ENCODE data around the gene ZFR2. TPM values are rescaled to one million over a fixed set of nuclear protein-coding genes. Genes with fewer than 3 reads are reported as not detected.

The ZFR2 gene
- polyA plus RNA-seq, 3 donors: not detected

DNA sequence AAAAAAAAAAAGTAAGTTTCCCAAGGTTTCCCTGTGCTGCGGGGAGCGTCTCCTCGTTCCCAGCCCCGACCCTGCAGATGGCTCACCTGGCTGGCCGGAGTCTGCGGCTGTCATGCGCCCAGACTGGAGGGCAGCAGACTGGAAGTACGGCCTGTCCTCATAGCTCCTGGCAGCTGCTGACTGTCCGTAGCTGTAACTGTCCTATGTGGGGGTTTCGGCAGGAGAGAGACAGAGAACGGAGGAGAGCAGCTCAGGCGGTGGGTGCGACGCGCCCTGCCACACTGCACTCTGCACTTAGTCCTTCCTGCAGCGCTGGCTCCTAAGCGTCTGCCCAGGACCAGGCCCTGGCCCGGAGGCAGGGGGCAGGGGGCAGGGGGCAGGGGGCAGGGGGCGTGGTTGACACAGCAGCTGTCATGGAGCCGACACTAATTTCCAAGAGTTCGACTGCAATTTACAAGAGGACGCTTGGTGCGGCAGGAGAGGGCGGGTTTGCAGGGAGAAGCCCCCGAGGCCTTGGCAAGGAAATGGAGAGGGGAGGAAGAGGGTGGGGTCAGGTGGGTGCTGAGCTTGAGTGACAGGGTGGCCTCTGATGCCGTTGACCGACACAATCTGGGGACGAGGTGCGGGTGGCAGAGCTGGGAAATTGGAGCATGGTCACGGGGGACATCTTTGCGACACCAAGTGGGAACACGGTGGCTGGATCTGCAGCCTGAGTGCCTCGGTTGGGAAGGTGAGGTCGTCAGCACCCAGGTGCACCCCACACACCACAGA, 35.1 kb downstream of the ZFR2 start:
- Mint-ChIP-seq H3K4me1 (no peaks in the 10 kb centered on the region), H3K36me3 (no peaks in the 10 kb centered on the region), H3K27ac (no peak overlapping the region), H3K4me3 (no peak overlapping the region), H3K27me3 (ENCODE audit: low read depth in 3 of 3) (peaks cover 2 to 10% (median 9%) of the 10 kb centered on the region in 3 donors), H3K9me3 (peaks cover 3 to 22% (median 15%) of the 10 kb centered on the region in 7 donors)
- TF ChIP-seq, protein P1, sequence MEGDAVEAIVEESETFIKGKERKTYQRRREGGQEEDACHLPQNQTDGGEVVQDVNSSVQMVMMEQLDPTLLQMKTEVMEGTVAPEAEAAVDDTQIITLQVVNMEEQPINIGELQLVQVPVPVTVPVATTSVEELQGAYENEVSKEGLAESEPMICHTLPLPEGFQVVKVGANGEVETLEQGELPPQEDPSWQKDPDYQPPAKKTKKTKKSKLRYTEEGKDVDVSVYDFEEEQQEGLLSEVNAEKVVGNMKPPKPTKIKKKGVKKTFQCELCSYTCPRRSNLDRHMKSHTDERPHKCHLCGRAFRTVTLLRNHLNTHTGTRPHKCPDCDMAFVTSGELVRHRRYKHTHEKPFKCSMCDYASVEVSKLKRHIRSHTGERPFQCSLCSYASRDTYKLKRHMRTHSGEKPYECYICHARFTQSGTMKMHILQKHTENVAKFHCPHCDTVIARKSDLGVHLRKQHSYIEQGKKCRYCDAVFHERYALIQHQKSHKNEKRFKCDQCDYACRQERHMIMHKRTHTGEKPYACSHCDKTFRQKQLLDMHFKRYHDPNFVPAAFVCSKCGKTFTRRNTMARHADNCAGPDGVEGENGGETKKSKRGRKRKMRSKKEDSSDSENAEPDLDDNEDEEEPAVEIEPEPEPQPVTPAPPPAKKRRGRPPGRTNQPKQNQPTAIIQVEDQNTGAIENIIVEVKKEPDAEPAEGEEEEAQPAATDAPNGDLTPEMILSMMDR (IDR thresholded peaks at IDR 0.05): no peak
- Histone ChIP-seq H3K9ac (ENCODE audit: insufficient read depth, low read length, poor library complexity, severe bottlenecking) (no peak overlapping the region), H2AFZ (ENCODE audit: insufficient read depth, low read depth, low read length, poor library complexity, severe bottlenecking) (no peak overlapping the region), H3K4me3 (replicated peaks in 1 of 3; ENCODE audit: low read depth in 2 of 3, low read length in 3 of 3) (no peak overlapping the region), H3K4me1 (ENCODE audit: control insufficient read depth in 1 of 2, insufficient read depth in 2 of 2, low read length in 2 of 2) (peaks cover 0 to under 1% of the 10 kb centered on the region in 2 donors), H3K36me3 (replicated peaks in 1 of 2; ENCODE audit: control insufficient read depth in 1 of 2, insufficient read depth in 2 of 2, low read length in 2 of 2) (no peaks in the 10 kb centered on the region), H3K27ac (ENCODE audit: low read depth in 1 of 2, low read length in 2 of 2) (no peak overlapping the region), H4K20me1 (ENCODE audit: insufficient read depth, low read length) (no peaks in the 10 kb centered on the region), H3K9me3 (replicated peaks in 1 of 2; ENCODE audit: control insufficient read depth in 1 of 2, insufficient read depth in 1 of 2, low read length in 2 of 2) (peaks cover 15 to 16% of the 10 kb centered on the region in 2 donors), H3K79me2 (ENCODE audit: insufficient read depth, low read length) (no peaks in the 10 kb centered on the region), H3K27me3 (ENCODE audit: control insufficient read depth in 2 of 2, insufficient read depth in 2 of 2, low read length in 2 of 2) (no peaks in the 10 kb centered on the region), H3K4me2 (replicated peaks; ENCODE audit: extremely low read depth, low read length, poor library complexity, severe bottlenecking) (no peak overlapping the region)
- intact Hi-C loops (cut with micrococcal nuclease): no loop called here
- DNase-seq: no peak
- 77% methylated on average over 18 of the region's 34 CpGs for WGBS (ENCODE audit: insufficient coverage)

DNA sequence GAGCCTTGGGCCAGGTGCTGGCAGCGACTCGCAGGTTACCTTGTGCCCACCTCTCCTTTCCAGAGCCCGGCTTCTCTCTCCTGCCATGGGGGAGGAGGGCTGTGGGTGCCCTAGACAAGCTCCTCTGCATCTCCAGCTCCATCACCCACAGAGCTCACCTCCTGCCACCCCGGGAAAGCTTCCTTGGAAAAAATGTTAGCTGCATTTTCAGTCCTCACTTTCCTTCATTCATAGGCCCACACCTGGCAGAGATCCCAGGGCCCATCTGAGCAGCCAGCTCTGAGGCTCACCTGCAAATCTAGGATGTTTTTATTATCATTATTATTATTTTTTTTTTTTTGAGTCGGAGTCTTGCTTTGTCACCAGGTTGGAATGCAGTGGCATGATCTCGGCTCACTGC, 36.8 kb downstream of the ZFR2 start:
- H3K27ac ChIP-seq (ENCODE audit: low read depth in 1 of 2, low read length in 2 of 2): no peak overlapping the region
- H3K9me3 ChIP-seq (replicated peaks in 1 of 2; ENCODE audit: control insufficient read depth in 1 of 2, insufficient read depth in 1 of 2, low read length in 2 of 2): peaks cover 2% of the 10 kb centered on the region in 2 donors
- H3K9ac ChIP-seq (ENCODE audit: insufficient read depth, low read length, poor library complexity, severe bottlenecking): no peak overlapping the region
- Mint-ChIP-seq H3K27ac (no peak overlapping the region), H3K9me3 (peaks cover 0 to 6% (median 3%) of the 10 kb centered on the region in 7 donors), H3K4me3 (no peak overlapping the region), H3K36me3 (no peaks in the 10 kb centered on the region), H3K27me3 (ENCODE audit: low read depth in 3 of 3) (peaks cover 2 to 10% (median 2%) of the 10 kb centered on the region in 3 donors), H3K4me1 (peaks cover 4% of the 10 kb centered on the region)
- H3K27me3 ChIP-seq (ENCODE audit: control insufficient read depth in 2 of 2, insufficient read depth in 2 of 2, low read length in 2 of 2): no peaks in the 10 kb centered on the region
- H3K4me3 ChIP-seq (replicated peaks in 1 of 3; ENCODE audit: low read depth in 2 of 3, low read length in 3 of 3): no peak overlapping the region
- DNase-seq: no peak
- WGBS (ENCODE audit: insufficient coverage): no CpG with 5 or more reads among the region's 6 CpGs
- TF ChIP-seq, protein P1 (IDR thresholded peaks at IDR 0.05): no peak
- H3K4me1 ChIP-seq (ENCODE audit: control insufficient read depth in 1 of 2, insufficient read depth in 2 of 2, low read length in 2 of 2): peaks cover 0 to 7% of the 10 kb centered on the region in 2 donors
- H3K36me3 ChIP-seq (replicated peaks in 1 of 2; ENCODE audit: control insufficient read depth in 1 of 2, insufficient read depth in 2 of 2, low read length in 2 of 2): no peaks in the 10 kb centered on the region
- H2AFZ ChIP-seq (ENCODE audit: insufficient read depth, low read depth, low read length, poor library complexity, severe bottlenecking): no peak overlapping the region
- H3K4me2 ChIP-seq (replicated peaks; ENCODE audit: extremely low read depth, low read length, poor library complexity, severe bottlenecking): no peak overlapping the region
- H3K79me2 ChIP-seq (ENCODE audit: insufficient read depth, low read length): no peaks in the 10 kb centered on the region
- H4K20me1 ChIP-seq (ENCODE audit: insufficient read depth, low read length): no peaks in the 10 kb centered on the region
- intact Hi-C loops (cut with micrococcal nuclease): no loop called here
